CD4-positive, alpha-beta T cell treated with Interleukin-21 for 1 hour (primary cell): ENCODE results near the gene IFI27.

ENCODE experiments used
- DNase-seq: peaks from one replicate; pipeline ENCODE4 v3.0.0-alpha.2; 2020

The IFI27 gene

GRCh38 chr14:94161058-94161457, 50.5 kb downstream of the IFI27 start:
- DNase-seq, result no peak

DNA sequence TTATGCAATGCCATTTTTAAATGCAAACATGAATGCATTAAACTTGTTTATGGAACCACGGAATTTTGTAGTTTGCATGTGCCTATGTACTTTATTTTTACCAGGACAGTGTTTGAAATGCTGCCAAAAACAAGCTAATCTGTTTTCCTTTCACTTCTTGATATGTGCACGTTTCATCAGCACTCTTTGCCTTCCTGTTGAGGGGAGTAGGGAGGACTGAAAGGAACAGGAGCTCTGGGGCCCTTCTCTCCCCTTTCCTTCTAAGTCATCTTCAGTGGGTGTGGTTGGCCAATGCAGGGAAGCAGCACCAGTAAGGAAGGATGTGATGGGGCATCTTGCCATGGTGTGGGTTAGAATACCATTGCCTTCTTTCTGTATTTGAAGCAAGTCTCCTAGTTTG, 51.4 kb downstream of the IFI27 start:
- no peak for DNase-seq

- DNase-seq, result no peak
Observed at GRCh38 chr14:94162466-94162865, 51.9 kb downstream of the IFI27 start.

DNA sequence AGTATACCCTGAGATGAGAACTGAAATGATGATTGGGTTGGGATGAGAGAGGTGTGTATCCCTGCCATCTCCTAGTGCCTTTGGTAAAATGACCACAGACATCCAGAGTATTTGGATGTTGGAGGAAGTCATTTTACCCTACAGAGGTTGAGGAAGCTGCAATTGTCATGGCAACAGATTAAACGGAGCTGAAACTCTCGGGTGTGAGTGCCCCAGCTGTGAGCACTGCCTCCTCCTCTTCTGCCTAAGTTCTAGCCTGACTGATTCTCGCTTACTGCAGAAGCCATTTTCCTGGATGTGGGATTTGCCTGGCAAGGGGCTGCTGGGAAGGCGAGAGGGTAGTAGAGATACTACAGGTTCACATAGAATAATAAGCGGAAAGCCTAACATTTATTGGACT, 53.3 kb downstream of the IFI27 start:
- DNase-seq, result no peak

DNA sequence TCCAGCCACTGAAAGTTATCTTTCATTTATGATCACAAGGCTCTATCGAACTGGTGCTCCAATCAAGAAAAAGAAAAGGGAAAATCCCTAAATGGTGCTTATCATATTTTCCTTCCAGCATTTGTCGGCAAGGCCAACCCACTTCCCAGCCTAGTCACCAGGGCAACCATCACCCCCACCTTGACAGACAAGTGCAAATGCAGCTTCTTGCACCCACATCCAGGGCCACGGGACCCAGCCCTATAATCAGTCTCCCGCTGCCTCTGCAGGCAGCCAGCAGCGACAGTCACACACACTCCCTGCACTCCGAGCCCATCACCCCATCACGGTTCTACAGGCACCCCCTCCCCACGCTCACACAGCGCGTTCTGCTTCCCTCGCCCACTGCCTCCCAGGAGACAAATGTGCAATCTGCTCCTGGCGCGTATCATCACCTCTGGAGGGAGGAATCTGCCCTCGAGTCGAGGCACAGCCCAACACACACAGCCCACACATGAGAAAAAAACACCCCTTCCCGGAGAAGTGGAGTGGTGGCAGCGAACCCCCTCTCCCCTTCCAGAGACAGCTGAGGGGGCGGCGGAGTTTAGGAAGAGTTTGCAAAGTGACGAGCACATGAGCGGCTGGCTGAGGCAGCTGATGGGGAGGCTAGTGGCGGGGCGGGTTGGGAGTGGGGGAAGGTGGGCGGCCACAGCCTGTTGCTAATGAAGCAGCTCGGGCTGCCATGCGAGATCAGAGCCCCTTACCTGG, 54.3 kb downstream of the IFI27 start:
- DNase-seq, result no peak

- DNase-seq, result no peak
Observed at GRCh38 chr14:94165744-94166143, 55.2 kb downstream of the IFI27 start.
